K562 (cell line): ENCODE results near the gene RLIM. TPM values are rescaled to one million over a fixed set of nuclear protein-coding genes. Genes with fewer than 3 reads are reported as not detected.

ENCODE experiments used
- BCOR ChIP-seq: fragments of 450-650 bp; IDR thresholded peaks from 2 replicates; pipeline ENCODE4 v1.6.1; 2016
- FOXJ2 ChIP-seq: fragments of 200-800 bp; sonication (Bioruptor generic); IDR thresholded peaks from 2 replicates; pipeline ENCODE4 v1.6.1; 2016; ENCODE audit warnings: missing genetic modification characterization, missing compliant biosample characterization
- GTF2E2 ChIP-seq: fragments of 200-800 bp; sonication (Bioruptor generic); IDR thresholded peaks from 2 replicates; pipeline ENCODE4 v1.6.1; 2016; ENCODE audit warnings: missing genetic modification characterization, missing compliant biosample characterization
- JUN ChIP-seq, 2 experiments: sonication (generic) in 1 of 2; formaldehyde crosslinking in 1 of 2; IDR thresholded peaks; 2 replicates each; pipeline versions ENCODE4 v1.6.1 to v1.8.0; 2012 to 2022; ENCODE audit warnings: borderline replicate concordance in 2 of 2, mild to moderate bottlenecking in 2 of 2, improper control_type of control experiment in 1 of 2, low read depth in 1 of 2, low read length in 1 of 2, missing genetic modification reagents in 1 of 2
- PCBP1 ChIP-seq: fragments of 200-400 bp; formaldehyde crosslinking; IDR thresholded peaks from 2 replicates; pipeline ENCODE4 v1.6.1; 2018; ENCODE audit warnings: mild to moderate bottlenecking, low read depth, low read length; ENCODE audit not compliant: poor library complexity, severe bottlenecking
- PHF8 ChIP-seq: fragments of 200-600 bp; sonication (generic); IDR thresholded peaks from 2 replicates; pipeline ENCODE4 v1.6.1; 2012; ENCODE audit warnings: mixed run types, mild to moderate bottlenecking, inconsistent platforms, low read length, moderate library complexity, borderline replicate concordance
- SAP30 ChIP-seq: fragments of 200-600 bp; sonication (generic); IDR thresholded peaks from 2 replicates; pipeline ENCODE4 v1.6.1; 2012; ENCODE audit warnings: borderline replicate concordance, low read depth, mild to moderate bottlenecking, moderate library complexity, low read length, control low read depth, inconsistent platforms; ENCODE audit not compliant: insufficient read depth, poor library complexity, severe bottlenecking
- SNRNP70 ChIP-seq: fragments of 200-400 bp; formaldehyde crosslinking; optimal IDR thresholded peaks from 2 replicates; pipeline ENCODE3; 2017; ENCODE audit warnings: low read depth, low read length
- STAT5A ChIP-seq: IDR thresholded peaks from 2 replicates; pipeline ENCODE4 v1.6.1; 2012; ENCODE audit warnings: low read length, inconsistent platforms, borderline replicate concordance
- TBP ChIP-seq: optimal IDR thresholded peaks from 2 replicates; pipeline ENCODE3; 2011; ENCODE audit warnings: low read depth, low read length, improper control_type of control experiment
- U2AF2 ChIP-seq: fragments of 200-400 bp; formaldehyde crosslinking; optimal IDR thresholded peaks from 2 replicates; pipeline ENCODE3; 2017; ENCODE audit warnings: low read depth, mild to moderate bottlenecking, low read length
- ZBTB17 ChIP-seq: fragments of 450-650 bp; formaldehyde crosslinking; IDR thresholded peaks from 2 replicates; pipeline ENCODE4 v1.4.0; 2020; ENCODE audit warnings: mild to moderate bottlenecking
- ZNF140 ChIP-seq: fragments of 250-450 bp; sonication (Bioruptor Pico); IDR thresholded peaks from 2 replicates; pipeline ENCODE4 v1.8.0; 2021; ENCODE audit warnings: moderate library complexity, mild to moderate bottlenecking, inconsistent platforms
- ZNF224 ChIP-seq: sonication (generic); formaldehyde crosslinking; IDR thresholded peaks from 2 replicates; pipeline ENCODE4 v1.8.0; 2022; ENCODE audit warnings: mild to moderate bottlenecking, missing genetic modification reagents
- ZNF316 ChIP-seq: fragments of 450-650 bp; IDR thresholded peaks from 2 replicates; pipeline ENCODE4 v1.6.1; 2016
- ZNF584 ChIP-seq: fragments of 200-800 bp; sonication (Bioruptor generic); IDR thresholded peaks from 2 replicates; pipeline ENCODE4 v1.6.1; 2016; ENCODE audit warnings: low read depth, mild to moderate bottlenecking, missing genetic modification characterization, missing compliant biosample characterization
- polyA plus RNA-seq, 8 experiments: library from polyadenylated mRNA; depleted of rRNA in 4 of 8; stranded (reverse) in 5 of 8; unstranded in 3 of 8; fragments of >200 nt; fragmentation: Nextera tagmentation in 2 of 8; fragmentation: Illumina TruSeq in 1 of 8; extraction: Ambion mirVana in 2 of 8; extraction: Trizol in 1 of 8; gene quantifications; 2 replicates each; pipeline versions ENCODE4 v1.2.1 to v1.2.3, GENCODE V29; 2011 to 2014; ENCODE audit warnings: inconsistent platforms in 1 of 8, missing spikeins in 1 of 8
- total RNA-seq, 7 experiments: library from RNA; depleted of rRNA in 6 of 7; stranded (reverse); fragments of >200 nt in 6 of 7; fragmentation: Illumina TruSeq in 2 of 7; extraction: Trizol in 2 of 7; gene quantifications; 2 replicates each; pipeline versions ENCODE4 v1.2.1 to v1.2.3, GENCODE V29; 2011 to 2021; ENCODE audit warnings: low replicate concordance in 1 of 7
- TF ChIP-seq, protein P1 (sequence below): sonication (generic); formaldehyde crosslinking; IDR thresholded peaks from 2 replicates; pipeline ENCODE4 v1.8.0; 2022; ENCODE audit warnings: mild to moderate bottlenecking, missing genetic modification reagents
- TF ChIP-seq, protein P2 (sequence below), 2 experiments: fragments of 250-450 bp in 1 of 2; fragments of 450-650 bp in 1 of 2; sonication (Bioruptor Pico) in 1 of 2; IDR thresholded peaks; 2 replicates each; pipeline versions ENCODE4 v1.6.1 to v1.8.0; 2016 to 2021; ENCODE audit warnings: mild to moderate bottlenecking in 2 of 2, moderate library complexity in 2 of 2, missing compliant biosample characterization in 1 of 2, missing genetic modification characterization in 1 of 2
- TF ChIP-seq, protein P3 (sequence below): sonication (generic); formaldehyde crosslinking; IDR thresholded peaks from 2 replicates; pipeline ENCODE4 v1.8.0; 2022; ENCODE audit warnings: mild to moderate bottlenecking, low read depth, missing genetic modification reagents
- TF ChIP-seq, protein P4 (sequence below): fragments of 150-350 bp; IDR thresholded peaks from 2 replicates; pipeline ENCODE4 v1.6.1; 2014; ENCODE audit warnings: low read depth, mild to moderate bottlenecking, low read length, borderline replicate concordance

RLIM gene
- total and polyA plus RNA-seq, 9 of the 15 experiments (the other 6 are each of a cell fraction or from before 2014, with no cell fraction given), result 4.2 to 31.4 (median 14.9) TPM

DNA sequence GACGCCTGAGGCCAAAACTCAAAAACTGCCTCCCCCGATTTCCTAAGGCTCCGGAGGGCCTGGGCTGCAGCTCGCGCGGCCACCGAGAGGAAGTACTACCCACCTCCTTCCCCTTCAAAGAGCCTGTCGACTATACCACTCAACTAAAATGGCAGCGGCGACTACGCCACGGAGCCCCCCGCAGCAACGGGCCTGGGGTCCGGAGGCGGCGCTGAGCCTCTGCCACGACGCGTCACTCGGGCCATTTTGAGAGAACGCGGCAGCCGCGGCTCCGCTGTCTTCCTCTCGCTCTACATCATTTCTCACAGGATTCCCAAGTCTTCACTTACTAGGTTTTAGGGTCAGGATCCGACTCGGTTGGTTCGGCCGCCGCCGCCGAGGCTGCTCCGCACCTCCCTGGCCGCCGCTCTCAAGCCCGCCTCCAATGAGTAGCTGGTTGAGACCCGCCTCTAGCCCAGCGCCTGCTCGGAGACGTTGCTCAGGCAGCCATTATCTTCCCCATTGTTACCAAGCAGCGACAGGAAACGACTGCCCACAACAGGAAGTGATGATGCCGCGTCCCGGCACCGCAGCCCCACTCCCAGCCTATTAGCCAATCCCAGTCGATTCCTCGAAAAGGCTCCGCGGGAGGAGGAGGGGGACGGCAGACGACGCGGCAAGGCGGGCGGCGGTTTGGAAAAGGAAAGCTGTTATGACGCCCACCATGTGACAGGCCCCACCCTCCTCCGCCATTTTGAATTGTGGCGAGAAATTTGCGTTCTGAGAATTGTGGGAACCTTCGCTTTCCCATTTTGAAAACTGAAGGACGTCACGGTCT is at the start of gene RLIM (continued):
- TF ChIP-seq U2AF2 (no peak), STAT5A (no peak), PCBP1 (no peak), SNRNP70 (no peak), ZNF140 (CRISPR knock-in tag) (no peak), GTF2E2 (tag) (no peak), PHF8 (peak; percentile 58; the same call in 1 of the 2 replicates), BCOR (no peak), JUN (IDR thresholded peaks at IDR 0.05; ENCODE audit: borderline replicate concordance, low read depth, low read length) (no peak), JUN (CRISPR knock-in tag; IDR thresholded peaks at IDR 0.05; ENCODE audit: borderline replicate concordance) (no peak), ZBTB17 (CRISPR knock-in tag) (no peak), ZNF584 (CRISPR knock-in tag) (no peak), FOXJ2 (tag) (peak; percentile 55; the same call in 1 of the 2 replicates), ZNF224 (CRISPR knock-in tag) (no peak), TBP (peak; percentile 71), ZNF316 (no peak), SAP30 (no peak)
- TF ChIP-seq, protein P1, sequence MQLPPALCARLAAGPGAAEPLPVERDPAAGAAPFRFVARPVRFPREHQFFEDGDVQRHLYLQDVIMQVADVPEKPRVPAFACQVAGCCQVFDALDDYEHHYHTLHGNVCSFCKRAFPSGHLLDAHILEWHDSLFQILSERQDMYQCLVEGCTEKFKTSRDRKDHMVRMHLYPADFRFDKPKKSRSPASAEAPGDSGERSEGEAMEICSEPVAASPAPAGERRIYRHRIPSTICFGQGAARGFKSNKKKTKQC, result 0 out of 2 replicates have a peak, but pooled peaks have one; percentile 25
- TF ChIP-seq, protein P2, sequence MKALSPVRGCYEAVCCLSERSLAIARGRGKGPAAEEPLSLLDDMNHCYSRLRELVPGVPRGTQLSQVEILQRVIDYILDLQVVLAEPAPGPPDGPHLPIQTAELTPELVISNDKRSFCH (CRISPR knock-in tag; IDR thresholded peaks at IDR 0.05), result no peak
- TF ChIP-seq, protein P2 (tag; IDR thresholded peaks at IDR 0.05), result no peak
- TF ChIP-seq, protein P3, sequence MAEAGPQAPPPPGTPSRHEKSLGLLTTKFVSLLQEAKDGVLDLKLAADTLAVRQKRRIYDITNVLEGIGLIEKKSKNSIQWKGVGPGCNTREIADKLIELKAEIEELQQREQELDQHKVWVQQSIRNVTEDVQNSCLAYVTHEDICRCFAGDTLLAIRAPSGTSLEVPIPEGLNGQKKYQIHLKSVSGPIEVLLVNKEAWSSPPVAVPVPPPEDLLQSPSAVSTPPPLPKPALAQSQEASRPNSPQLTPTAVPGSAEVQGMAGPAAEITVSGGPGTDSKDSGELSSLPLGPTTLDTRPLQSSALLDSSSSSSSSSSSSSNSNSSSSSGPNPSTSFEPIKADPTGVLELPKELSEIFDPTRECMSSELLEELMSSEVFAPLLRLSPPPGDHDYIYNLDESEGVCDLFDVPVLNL (CRISPR knock-in tag), result no peak
- TF ChIP-seq, protein P4, sequence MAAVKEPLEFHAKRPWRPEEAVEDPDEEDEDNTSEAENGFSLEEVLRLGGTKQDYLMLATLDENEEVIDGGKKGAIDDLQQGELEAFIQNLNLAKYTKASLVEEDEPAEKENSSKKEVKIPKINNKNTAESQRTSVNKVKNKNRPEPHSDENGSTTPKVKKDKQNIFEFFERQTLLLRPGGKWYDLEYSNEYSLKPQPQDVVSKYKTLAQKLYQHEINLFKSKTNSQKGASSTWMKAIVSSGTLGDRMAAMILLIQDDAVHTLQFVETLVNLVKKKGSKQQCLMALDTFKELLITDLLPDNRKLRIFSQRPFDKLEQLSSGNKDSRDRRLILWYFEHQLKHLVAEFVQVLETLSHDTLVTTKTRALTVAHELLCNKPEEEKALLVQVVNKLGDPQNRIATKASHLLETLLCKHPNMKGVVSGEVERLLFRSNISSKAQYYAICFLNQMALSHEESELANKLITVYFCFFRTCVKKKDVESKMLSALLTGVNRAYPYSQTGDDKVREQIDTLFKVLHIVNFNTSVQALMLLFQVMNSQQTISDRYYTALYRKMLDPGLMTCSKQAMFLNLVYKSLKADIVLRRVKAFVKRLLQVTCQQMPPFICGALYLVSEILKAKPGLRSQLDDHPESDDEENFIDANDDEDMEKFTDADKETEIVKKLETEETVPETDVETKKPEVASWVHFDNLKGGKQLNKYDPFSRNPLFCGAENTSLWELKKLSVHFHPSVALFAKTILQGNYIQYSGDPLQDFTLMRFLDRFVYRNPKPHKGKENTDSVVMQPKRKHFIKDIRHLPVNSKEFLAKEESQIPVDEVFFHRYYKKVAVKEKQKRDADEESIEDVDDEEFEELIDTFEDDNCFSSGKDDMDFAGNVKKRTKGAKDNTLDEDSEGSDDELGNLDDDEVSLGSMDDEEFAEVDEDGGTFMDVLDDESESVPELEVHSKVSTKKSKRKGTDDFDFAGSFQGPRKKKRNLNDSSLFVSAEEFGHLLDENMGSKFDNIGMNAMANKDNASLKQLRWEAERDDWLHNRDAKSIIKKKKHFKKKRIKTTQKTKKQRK, result no peak
